NT2/D1 (cell line): ENCODE measurements around the gene ZFP36L1.

ENCODE experiments used
- YY1 ChIP-seq: IDR thresholded peaks from 2 replicates; pipeline ENCODE4 v1.6.1; 2011; ENCODE audit not compliant: insufficient read length, insufficient read depth
- ZNF274 ChIP-seq: IDR thresholded peaks from 2 replicates; pipeline ENCODE4 v1.6.1; 2011; ENCODE audit warnings: mild to moderate bottlenecking, low read depth, low read length

DNA sequence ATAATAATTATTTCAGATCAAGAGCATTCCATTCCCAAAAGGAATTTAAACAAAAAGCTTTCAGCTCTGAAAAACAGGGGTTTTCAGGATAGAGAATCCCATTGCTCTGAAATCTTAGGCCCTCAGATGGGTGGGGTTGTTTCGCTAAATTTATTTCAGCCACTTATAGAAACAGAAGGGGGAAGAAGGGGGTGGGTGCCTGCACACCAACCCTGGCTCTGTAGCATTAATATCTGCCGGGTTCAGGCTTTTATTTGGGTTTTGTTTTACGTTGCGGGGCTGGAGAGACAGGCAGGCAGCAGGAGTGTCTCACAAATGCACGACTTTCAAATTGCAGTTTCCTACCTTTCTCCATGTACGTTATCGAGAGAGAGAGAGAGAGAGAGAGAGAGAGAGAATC lies 12.5 kb upstream of the ZFP36L1 start:
- no peak for TF ChIP-seq ZNF274
- no peak for TF ChIP-seq YY1
